Measurements from ENCODE around the gene CDH20.

DNA sequence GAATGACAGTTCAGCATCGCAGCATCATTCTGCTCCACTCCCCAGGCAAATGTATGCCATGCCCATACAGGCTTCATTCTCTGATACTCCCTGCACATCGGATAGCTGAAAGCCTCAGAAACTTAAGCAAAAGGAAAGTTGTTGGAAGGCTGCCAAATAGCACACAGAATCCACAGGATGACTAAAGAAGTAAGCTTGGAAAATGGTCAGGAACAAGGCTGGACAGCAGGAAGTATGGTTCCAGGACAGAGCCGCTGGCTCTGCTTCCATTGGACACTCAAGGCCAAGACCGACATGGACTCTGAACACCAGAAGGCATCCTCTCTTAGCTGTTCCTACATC, 256.5 kb downstream of the CDH20 start:
- TF ChIP-seq, protein P1, sequence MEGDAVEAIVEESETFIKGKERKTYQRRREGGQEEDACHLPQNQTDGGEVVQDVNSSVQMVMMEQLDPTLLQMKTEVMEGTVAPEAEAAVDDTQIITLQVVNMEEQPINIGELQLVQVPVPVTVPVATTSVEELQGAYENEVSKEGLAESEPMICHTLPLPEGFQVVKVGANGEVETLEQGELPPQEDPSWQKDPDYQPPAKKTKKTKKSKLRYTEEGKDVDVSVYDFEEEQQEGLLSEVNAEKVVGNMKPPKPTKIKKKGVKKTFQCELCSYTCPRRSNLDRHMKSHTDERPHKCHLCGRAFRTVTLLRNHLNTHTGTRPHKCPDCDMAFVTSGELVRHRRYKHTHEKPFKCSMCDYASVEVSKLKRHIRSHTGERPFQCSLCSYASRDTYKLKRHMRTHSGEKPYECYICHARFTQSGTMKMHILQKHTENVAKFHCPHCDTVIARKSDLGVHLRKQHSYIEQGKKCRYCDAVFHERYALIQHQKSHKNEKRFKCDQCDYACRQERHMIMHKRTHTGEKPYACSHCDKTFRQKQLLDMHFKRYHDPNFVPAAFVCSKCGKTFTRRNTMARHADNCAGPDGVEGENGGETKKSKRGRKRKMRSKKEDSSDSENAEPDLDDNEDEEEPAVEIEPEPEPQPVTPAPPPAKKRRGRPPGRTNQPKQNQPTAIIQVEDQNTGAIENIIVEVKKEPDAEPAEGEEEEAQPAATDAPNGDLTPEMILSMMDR (IDR thresholded peaks at IDR 0.05), result no peak
- no peak for TF ChIP-seq ZFX (IDR thresholded peaks at IDR 0.05; ENCODE audit: borderline replicate concordance)
